Cortex of kidney (tissue), 1 donor: Measurements from ENCODE around the gene FRMD5.

ENCODE experiments used
- DNase-seq: peaks from one replicate; lab custom pipeline; 2025; lab: John Stamatoyannopoulos, UW

Gene FRMD5

GRCh38 chr15:44093836-44094235 is 101.2 kb downstream of the FRMD5 start:
- DNase-seq: no peak

- no peak for DNase-seq
Measured at GRCh38 chr15:44092221-44092620, 102.8 kb downstream of the FRMD5 start.

GRCh38 chr15:44087578-44088465 is 107.2 kb downstream of the FRMD5 start:
- DNase-seq: no peak

GRCh38 chr15:44084770-44085169 is 110.3 kb downstream of the FRMD5 start:
- no peak for DNase-seq

- no peak for DNase-seq
Measured at GRCh38 chr15:44084171-44084570, 110.9 kb downstream of the FRMD5 start.

GRCh38 chr15:44082558-44083157 is 112.4 kb downstream of the FRMD5 start:
- DNase-seq: no peak

- no peak for DNase-seq
Measured at GRCh38 chr15:44081026-44082013, 113.8 kb downstream of the FRMD5 start.

GRCh38 chr15:44075535-44075934 is 119.5 kb downstream of the FRMD5 start:
- no peak for DNase-seq

- no peak for DNase-seq
Measured at GRCh38 chr15:44069489-44069888, 125.6 kb downstream of the FRMD5 start.

GRCh38 chr15:44068347-44068746 is 126.7 kb downstream of the FRMD5 start:
- no peak for DNase-seq

- DNase-seq: no peak
Measured at GRCh38 chr15:44066211-44066827, 128.8 kb downstream of the FRMD5 start.

GRCh38 chr15:44064706-44065105 is 130.4 kb downstream of the FRMD5 start:
- no peak for DNase-seq

- no peak for DNase-seq
Measured at GRCh38 chr15:44058126-44058525, 136.9 kb downstream of the FRMD5 start.

GRCh38 chr15:44045661-44046060 is 149.4 kb downstream of the FRMD5 start:
- no peak for DNase-seq

GRCh38 chr15:44045217-44045616 is 149.9 kb downstream of the FRMD5 start:
- no peak for DNase-seq

GRCh38 chr15:44038755-44039191 is 156.3 kb downstream of the FRMD5 start:
- DNase-seq: no peak

- DNase-seq: no peak
Measured at GRCh38 chr15:44035781-44036699, 159.0 kb downstream of the FRMD5 start.

GRCh38 chr15:44034933-44035624 is 160.0 kb downstream of the FRMD5 start:
- no peak for DNase-seq

- DNase-seq: no peak
Measured at GRCh38 chr15:44034334-44034733, 160.7 kb downstream of the FRMD5 start.

- no peak for DNase-seq
Measured at GRCh38 chr15:44033894-44034293, 161.2 kb downstream of the FRMD5 start.
